HEK293 (cell line): Measurements from ENCODE around the gene PRMT5.

Experiments
- CTCF ChIA-PET: fragments of 350-600 bp; formaldehyde crosslinking; extraction: SDS; loops from one replicate; lab custom pipeline; 2021; ENCODE audit warnings: antibody characterized with exemption; lab: Yijun Ruan, JAX
- POLR2A ChIA-PET: fragments of 300-600 bp; formaldehyde crosslinking; extraction: SDS; loops from one replicate; lab custom pipeline; 2020; ENCODE audit warnings: antibody characterized with exemption, inconsistent platforms; lab: Yijun Ruan, JAX
- H3K27ac ChIP-seq: fragments of 200-500 bp; sonication (Bioruptor generic); 2 replicates; pipeline ENCODE4 v1.5.1; 2014; ENCODE audit warnings: low read depth, low read length, control low read depth, inconsistent platforms; ENCODE audit errors: extremely low read depth
- H3K36me3 ChIP-seq, 2 experiments: fragments of 200-500 bp in 1 of 2; sonication (Bioruptor generic) in 1 of 2; 1 replicate in 1 of 2; 2 replicates in 1 of 2; pipeline ENCODE4 v1.5.1; 2014 to 2017; ENCODE audit warnings: inconsistent platforms in 2 of 2, low read length in 2 of 2; ENCODE audit not compliant: control insufficient read depth in 2 of 2, insufficient read depth in 1 of 2
- H3K4me1 ChIP-seq: fragments of 200-500 bp; sonication (Bioruptor generic); 2 replicates; pipeline ENCODE4 v1.5.1; 2014; ENCODE audit warnings: mild to moderate bottlenecking, low read length, inconsistent platforms; ENCODE audit not compliant: control insufficient read depth, insufficient read depth
- H3K4me3 ChIP-seq: 2 replicates; pipeline ENCODE4 v1.5.1; 2011; ENCODE audit warnings: low read depth, mild to moderate bottlenecking, control low read depth, low read length, moderate library complexity
- H3K9me3 ChIP-seq: fragments of 200-500 bp; sonication (Bioruptor generic); 2 replicates; pipeline ENCODE4 v1.5.1; 2014; ENCODE audit warnings: low read depth, low read length, inconsistent platforms; ENCODE audit not compliant: control insufficient read depth, insufficient read depth
- ATF2 ChIP-seq: fragments of 450-650 bp; formaldehyde crosslinking; IDR thresholded peaks from 2 replicates; pipeline ENCODE4 v1.5.1; 2016; ENCODE audit warnings: missing biosample characterization, missing genetic modification characterization, low read depth
- KLF9 ChIP-seq: fragments of 450-650 bp; formaldehyde crosslinking; IDR thresholded peaks from 2 replicates; pipeline ENCODE4 v1.5.1; 2016; ENCODE audit warnings: missing biosample characterization, missing genetic modification characterization, low read depth
- REST ChIP-seq: fragments of 450-650 bp; formaldehyde crosslinking; IDR thresholded peaks from 2 replicates; pipeline ENCODE4 v1.5.1; 2016; ENCODE audit warnings: missing biosample characterization, missing genetic modification characterization
- SP2 ChIP-seq: fragments of 450-650 bp; formaldehyde crosslinking; IDR thresholded peaks from 2 replicates; pipeline ENCODE4 v1.5.1; 2016; ENCODE audit warnings: missing biosample characterization, missing genetic modification characterization
- ZBTB48 ChIP-seq: fragments of 450-650 bp; formaldehyde crosslinking; IDR thresholded peaks from 2 replicates; pipeline ENCODE4 v1.5.1; 2016; ENCODE audit warnings: missing biosample characterization, missing genetic modification characterization
- ZNF132 ChIP-seq: fragments of 450-650 bp; formaldehyde crosslinking; IDR thresholded peaks from 2 replicates; pipeline ENCODE4 v1.5.1; 2017; ENCODE audit warnings: missing biosample characterization, missing genetic modification characterization, borderline replicate concordance
- ZNF16 ChIP-seq: fragments of 450-650 bp; formaldehyde crosslinking; IDR thresholded peaks from 2 replicates; pipeline ENCODE4 v1.5.1; 2016; ENCODE audit warnings: low read depth, missing biosample characterization, missing genetic modification characterization
- ZNF174 ChIP-seq: fragments of 450-650 bp; formaldehyde crosslinking; IDR thresholded peaks from 2 replicates; pipeline ENCODE4 v1.5.0; 2017; ENCODE audit warnings: missing biosample characterization, mild to moderate bottlenecking, missing genetic modification characterization
- ZNF391 ChIP-seq: fragments of 450-650 bp; formaldehyde crosslinking; IDR thresholded peaks from 2 replicates; pipeline ENCODE4 v1.5.1; 2016; ENCODE audit warnings: low read depth, missing biosample characterization, missing genetic modification characterization, borderline replicate concordance
- ZNF416 ChIP-seq: fragments of 450-650 bp; formaldehyde crosslinking; IDR thresholded peaks from 2 replicates; pipeline ENCODE4 v1.5.1; 2016; ENCODE audit warnings: missing biosample characterization, missing genetic modification characterization
- ZNF561 ChIP-seq: fragments of 450-650 bp; IDR thresholded peaks from 2 replicates; pipeline ENCODE4 v1.5.1; 2018; ENCODE audit warnings: missing biosample characterization, missing genetic modification characterization, borderline replicate concordance
- ZNF585B ChIP-seq: fragments of 450-650 bp; formaldehyde crosslinking; IDR thresholded peaks from 2 replicates; pipeline ENCODE4 v1.5.1; 2016; ENCODE audit warnings: missing biosample characterization, missing genetic modification characterization
- ZNF596 ChIP-seq: fragments of 450-650 bp; IDR thresholded peaks from 2 replicates; pipeline ENCODE4 v1.5.0; 2018; ENCODE audit warnings: missing biosample characterization, mild to moderate bottlenecking, missing genetic modification characterization, moderate library complexity
- ZNF610 ChIP-seq: fragments of 450-650 bp; formaldehyde crosslinking; IDR thresholded peaks from 2 replicates; pipeline ENCODE4 v1.5.1; 2016; ENCODE audit warnings: missing biosample characterization, missing genetic modification characterization, borderline replicate concordance

Gene PRMT5

GRCh38 chr14:22908601-22909000, 20.6 kb downstream of the PRMT5 start:
- Histone ChIP-seq H3K4me1 (no peaks in the 10 kb centered on the region), H3K36me3 (peaks cover 75% of the 10 kb centered on the region in 2 experiments), H3K9me3 (no peaks in the 10 kb centered on the region), H3K4me3 (no peak overlapping the region), H3K27ac (no peak overlapping the region)
- POLR2A ChIA-PET: interaction anchor here (1.4 kb wide), 1 partner anchor 10 kb away, joined by 4 read pairs; the partner anchor contains the start of gene RBM23
- CTCF ChIA-PET: interaction anchor here (1.3 to 1.5 kb wide), 2 partner anchors 13 to 78 kb away, joined by 3 to 4 read pairs; no protein-coding TSS in a partner anchor
- no peak for TF ChIP-seq ZNF416 (tag by site-specific recombination)
- no peak for TF ChIP-seq ZNF174 (tag by site-specific recombination)

GRCh38 chr14:22907429-22907828, 21.7 kb downstream of the PRMT5 start:
- ChIA-PET CTCF (interaction anchor here (0.6 to 1.5 kb wide), 3 partner anchors 11 to 255 kb away, joined by 3 to 10 read pairs (median 4); no protein-coding TSS in a partner anchor), POLR2A (interaction anchor here (0.7 to 1.5 kb wide), 4 partner anchors 8 to 22 kb away, joined by 3 to 5 read pairs (median 4); partner anchors contain the start of genes PRMT5 and RBM23)
- Histone ChIP-seq H3K4me1 (no peaks in the 10 kb centered on the region), H3K4me3 (no peak overlapping the region), H3K9me3 (no peaks in the 10 kb centered on the region), H3K36me3 (peaks cover 78 to 86% of the 10 kb centered on the region in 2 experiments)
- TF ChIP-seq ZNF561: no peak
- TF ChIP-seq ATF2 (tag by site-specific recombination): peak; percentile 61
- TF ChIP-seq, all 188 proteins: peak for 1
- no peak overlapping the region for H3K27ac ChIP-seq

- TF ChIP-seq ZBTB48 (tag by site-specific recombination) (no peak), REST (tag by site-specific recombination) (no peak), ZNF596 (tag by site-specific recombination) (no peak), SP2 (tag by site-specific recombination) (no peak), ZNF585B (no peak), KLF9 (tag by site-specific recombination) (no peak), ZNF391 (tag by site-specific recombination) (no peak), ZNF132 (tag by site-specific recombination) (no peak), ZNF610 (tag by site-specific recombination) (no peak), ZNF16 (tag by site-specific recombination) (no peak)
- Histone ChIP-seq H3K36me3 (peaks cover 82 to 91% of the 10 kb centered on the region in 2 experiments), H3K9me3 (no peaks in the 10 kb centered on the region), H3K27ac (no peak overlapping the region), H3K4me3 (no peak overlapping the region), H3K4me1 (no peaks in the 10 kb centered on the region)
- CTCF ChIA-PET: interaction anchor here (0.8 kb wide), 1 partner anchor 68 kb away, joined by 5 read pairs; no protein-coding TSS in a partner anchor
- POLR2A ChIA-PET: no interaction called here
These were observed 23.1 kb downstream of the PRMT5 start for GRCh38 chr14:22906073-22906472.
